H9 (cell line): ENCODE measurements around the gene PDPK1. TPM values are rescaled to one million over a fixed set of nuclear protein-coding genes. Genes with fewer than 3 reads are reported as not detected.

Source experiments
- DNase-seq: peaks from one replicate; pipeline ENCODE4 v3.0.0-alpha.2; 2017
- H2AFZ ChIP-seq: one replicate; pipeline ENCODE4 v1.6.1; 2013; ENCODE audit warnings: mild to moderate bottlenecking, low read length, control low read depth, moderate library complexity
- H2AK5ac ChIP-seq: 2 replicates; pipeline ENCODE4 v1.6.1; 2013; ENCODE audit warnings: low read length, control low read depth, mixed read lengths; ENCODE audit not compliant: insufficient read length
- H2BK120ac ChIP-seq: one replicate; pipeline ENCODE4 v1.6.1; 2013; ENCODE audit warnings: low read depth, mild to moderate bottlenecking, low read length, control low read depth, inconsistent platforms; ENCODE audit not compliant: poor library complexity, severe bottlenecking
- H2BK12ac ChIP-seq: 2 replicates; pipeline ENCODE4 v1.6.1; 2013; ENCODE audit warnings: low read length, control low read depth, mixed read lengths, low read depth; ENCODE audit not compliant: insufficient read length
- H2BK15ac ChIP-seq: 2 replicates; pipeline ENCODE4 v1.6.1; 2013; ENCODE audit warnings: low read depth, low read length, control low read depth
- H2BK20ac ChIP-seq: one replicate; pipeline ENCODE4 v1.6.1; 2013; ENCODE audit warnings: low read depth, mild to moderate bottlenecking, low read length, control low read depth, inconsistent platforms; ENCODE audit not compliant: poor library complexity, severe bottlenecking
- H2BK5ac ChIP-seq: 2 replicates; pipeline ENCODE4 v1.6.1; 2013; ENCODE audit warnings: low read length, control low read depth, mixed read lengths; ENCODE audit not compliant: insufficient read length
- H3K14ac ChIP-seq: 2 replicates; pipeline ENCODE4 v1.6.1; 2013; ENCODE audit warnings: low read length, control low read depth; ENCODE audit not compliant: insufficient read depth
- H3K18ac ChIP-seq: 2 replicates; pipeline ENCODE4 v1.6.1; 2013; ENCODE audit warnings: low read depth, mild to moderate bottlenecking, mixed read lengths, low read length, control low read depth; ENCODE audit not compliant: insufficient read length
- H3K23ac ChIP-seq: 2 replicates; pipeline ENCODE4 v1.6.1; 2013; ENCODE audit warnings: low read length, control low read depth, mixed read lengths, low read depth; ENCODE audit not compliant: insufficient read length
- H3K23me2 ChIP-seq: 2 replicates; pipeline ENCODE4 v1.6.1; 2013; ENCODE audit warnings: low read depth, mild to moderate bottlenecking, mixed read lengths, low read length, control low read depth; ENCODE audit not compliant: insufficient read length, poor library complexity, severe bottlenecking
- H3K27ac ChIP-seq: 2 replicates; pipeline ENCODE4 v1.5.1; 2013; ENCODE audit warnings: low read length, control low read depth, mixed read lengths, low read depth; ENCODE audit not compliant: insufficient read length
- H3K27me3 ChIP-seq: 2 replicates; pipeline ENCODE4 v1.6.1; 2013; ENCODE audit warnings: low read length, control low read depth, inconsistent platforms; ENCODE audit not compliant: insufficient read depth
- H3K4ac ChIP-seq: 2 replicates; pipeline ENCODE4 v1.6.1; 2013; ENCODE audit warnings: low read depth, mild to moderate bottlenecking, control low read depth, inconsistent platforms, low read length, moderate library complexity
- H3K4me1 ChIP-seq: 2 replicates; pipeline ENCODE4 v1.6.1; 2013; ENCODE audit warnings: low read length, control low read depth, inconsistent platforms; ENCODE audit not compliant: insufficient read depth
- H3K4me2 ChIP-seq: 2 replicates; pipeline ENCODE4 v1.6.1; 2013; ENCODE audit warnings: low read length, control low read depth, mixed read lengths; ENCODE audit not compliant: insufficient read length, insufficient read depth
- H3K56ac ChIP-seq: 2 replicates; pipeline ENCODE4 v1.6.1; 2013; ENCODE audit warnings: low read depth, mild to moderate bottlenecking, mixed read lengths, low read length, control low read depth; ENCODE audit not compliant: insufficient read length
- H3K79me1 ChIP-seq: 2 replicates; pipeline ENCODE4 v1.6.1; 2013; ENCODE audit warnings: low read depth, mild to moderate bottlenecking, moderate library complexity, low read length, control low read depth, inconsistent platforms; ENCODE audit not compliant: insufficient read depth, poor library complexity, severe bottlenecking
- H3K79me2 ChIP-seq: 2 replicates; pipeline ENCODE4 v1.6.1; 2013; ENCODE audit warnings: low read length, control low read depth, inconsistent platforms; ENCODE audit not compliant: insufficient read depth
- H3K9ac ChIP-seq: 2 replicates; pipeline ENCODE4 v1.6.1; 2013; ENCODE audit warnings: low read length, control low read depth, mixed read lengths; ENCODE audit not compliant: insufficient read length; ENCODE audit errors: extremely low read depth
- H3K9me3 ChIP-seq: one replicate; pipeline ENCODE4 v1.6.1; 2013; ENCODE audit warnings: low read depth, low read length, inconsistent platforms; ENCODE audit not compliant: control insufficient read depth
- H3T11ph ChIP-seq: one replicate; pipeline ENCODE4 v1.6.1; 2013; ENCODE audit warnings: mild to moderate bottlenecking, low read length, control low read depth, inconsistent platforms
- H4K20me1 ChIP-seq: one replicate; pipeline ENCODE4 v1.6.1; 2013; ENCODE audit not compliant: control insufficient read depth, insufficient read length, insufficient read depth
- H4K5ac ChIP-seq: 2 replicates; pipeline ENCODE4 v1.6.1; 2013; ENCODE audit warnings: low read depth, mild to moderate bottlenecking, mixed read lengths, low read length, control low read depth; ENCODE audit not compliant: insufficient read length
- H4K8ac ChIP-seq: replicated peaks from 2 replicates; pipeline ENCODE4 v1.6.1; 2013; ENCODE audit warnings: low read length, control low read depth, mixed read lengths, low read depth; ENCODE audit not compliant: insufficient read length
- H4K91ac ChIP-seq: 2 replicates; pipeline ENCODE4 v1.6.1; 2013; ENCODE audit warnings: low read depth, mild to moderate bottlenecking, moderate library complexity, mixed read lengths, low read length, control low read depth; ENCODE audit not compliant: insufficient read length
- H3K27ac Mint-ChIP-seq, 3 experiments: 2 replicates in 2 of 3; 3 replicates in 1 of 3; pipeline ENCODE4 v1.8.0; 2020 to 2021; ENCODE audit warnings: mixed read lengths in 3 of 3, mild to moderate bottlenecking in 1 of 3, moderate library complexity in 1 of 3
- H3K27me3 Mint-ChIP-seq: 2 replicates; pipeline ENCODE4 v1.8.0; 2021; ENCODE audit warnings: low read depth, mild to moderate bottlenecking, moderate library complexity, mixed read lengths
- H3K36me3 Mint-ChIP-seq, 3 experiments: 2 replicates in 2 of 3; 3 replicates in 1 of 3; pipeline ENCODE4 v1.8.0; 2020 to 2021; ENCODE audit warnings: low read depth in 3 of 3, mixed read lengths in 3 of 3; ENCODE audit not compliant: insufficient read depth in 1 of 3
- H3K4me1 Mint-ChIP-seq, 2 experiments: 2 replicates each; pipeline ENCODE4 v1.8.0; 2020; ENCODE audit warnings: mixed read lengths in 2 of 2
- H3K4me3 Mint-ChIP-seq, 2 experiments: 2 replicates in 1 of 2; 3 replicates in 1 of 2; pipeline ENCODE4 v1.8.0; 2020 to 2021; ENCODE audit warnings: mild to moderate bottlenecking in 2 of 2, mixed read lengths in 2 of 2, moderate library complexity in 1 of 2
- H3K9me3 Mint-ChIP-seq, 2 experiments: 2 replicates in 1 of 2; 3 replicates in 1 of 2; pipeline ENCODE4 v1.8.0; 2020; ENCODE audit warnings: mild to moderate bottlenecking in 2 of 2, mixed read lengths in 2 of 2, moderate library complexity in 1 of 2
- CTCF ChIP-seq: fragments of 200-600 bp; sonication (generic); conservative IDR thresholded peaks from 3 replicates; pipeline ENCODE4 v1.8.0; 2021; ENCODE audit warnings: antibody characterized with exemption, mild to moderate bottlenecking
- WGBS: extraction: QIAGEN DNeasy Blood & Tissue Kit; methylation state at CpG from one replicate; pipeline ENCODE4 v1.1.7; 2013; ENCODE audit warnings: missing lambda C conversion rate, low lambda C conversion rate, mixed read lengths; ENCODE audit not compliant: insufficient read length; ENCODE audit errors: extremely low coverage; 5-methylcytosine and 5-hydroxymethylcytosine counted together
- total RNA-seq: library from RNA; stranded (reverse); gene quantifications from 2 replicates; pipeline ENCODE4 v1.2.1, GENCODE V29; 2021

Gene PDPK1
- total RNA-seq, 1 experiment from 2014 or later, result 32.8 TPM

- no peak overlapping the region for H3K4ac ChIP-seq
- no peak overlapping the region for H3K23ac ChIP-seq
- no peak overlapping the region for H2AFZ ChIP-seq
- H3K36me3 Mint-ChIP-seq, result peaks cover 3 to 32% (median 21%) of the 10 kb centered on the region in 3 experiments; a peak in 6 of 7 replicates
- H3K79me1 ChIP-seq, result no peaks in the 10 kb centered on the region
- no peak for DNase-seq
- no peaks in the 10 kb centered on the region for H3K9me3 ChIP-seq
- H2BK120ac ChIP-seq, result no peak overlapping the region
- TF ChIP-seq CTCF, result no peak
- H3K79me2 ChIP-seq, result no peaks in the 10 kb centered on the region
- H3K4me1 ChIP-seq, result no peaks in the 10 kb centered on the region
- H4K5ac ChIP-seq, result no peak overlapping the region
- H3K27ac Mint-ChIP-seq, result no peak overlapping the region
- no peaks in the 10 kb centered on the region for H3K27me3 Mint-ChIP-seq
- no peak overlapping the region for H4K8ac ChIP-seq
- H3K23me2 ChIP-seq, result no peaks in the 10 kb centered on the region
- no peak overlapping the region for H4K91ac ChIP-seq
- no peak overlapping the region for H3K56ac ChIP-seq
- no peak overlapping the region for H3K18ac ChIP-seq
- no peaks in the 10 kb centered on the region for H3K4me1 Mint-ChIP-seq
- H3T11ph ChIP-seq, result no peak overlapping the region
- H3K4me3 Mint-ChIP-seq, result no peak overlapping the region
- H4K20me1 ChIP-seq, result no peaks in the 10 kb centered on the region
- no peak overlapping the region for H2AK5ac ChIP-seq
- H3K27me3 ChIP-seq, result no peaks in the 10 kb centered on the region
- no CpG with 5 or more reads among the region's 24 CpGs for WGBS
- H3K9me3 Mint-ChIP-seq, result no peaks in the 10 kb centered on the region
- H3K9ac ChIP-seq, result no peak overlapping the region
- H3K14ac ChIP-seq, result no peak overlapping the region
- H3K27ac ChIP-seq, result no peak overlapping the region
- H2BK5ac ChIP-seq, result no peak overlapping the region
- no peak overlapping the region for H2BK12ac ChIP-seq
- H2BK15ac ChIP-seq, result no peak overlapping the region
- H2BK20ac ChIP-seq, result no peak overlapping the region
- H3K4me2 ChIP-seq, result no peak overlapping the region
Measured at GRCh38 chr16:2584729-2585650, 47.2 kb downstream of the PDPK1 start.
